ENCODE results near the gene HIF3A.

- TF ChIP-seq, protein P1, sequence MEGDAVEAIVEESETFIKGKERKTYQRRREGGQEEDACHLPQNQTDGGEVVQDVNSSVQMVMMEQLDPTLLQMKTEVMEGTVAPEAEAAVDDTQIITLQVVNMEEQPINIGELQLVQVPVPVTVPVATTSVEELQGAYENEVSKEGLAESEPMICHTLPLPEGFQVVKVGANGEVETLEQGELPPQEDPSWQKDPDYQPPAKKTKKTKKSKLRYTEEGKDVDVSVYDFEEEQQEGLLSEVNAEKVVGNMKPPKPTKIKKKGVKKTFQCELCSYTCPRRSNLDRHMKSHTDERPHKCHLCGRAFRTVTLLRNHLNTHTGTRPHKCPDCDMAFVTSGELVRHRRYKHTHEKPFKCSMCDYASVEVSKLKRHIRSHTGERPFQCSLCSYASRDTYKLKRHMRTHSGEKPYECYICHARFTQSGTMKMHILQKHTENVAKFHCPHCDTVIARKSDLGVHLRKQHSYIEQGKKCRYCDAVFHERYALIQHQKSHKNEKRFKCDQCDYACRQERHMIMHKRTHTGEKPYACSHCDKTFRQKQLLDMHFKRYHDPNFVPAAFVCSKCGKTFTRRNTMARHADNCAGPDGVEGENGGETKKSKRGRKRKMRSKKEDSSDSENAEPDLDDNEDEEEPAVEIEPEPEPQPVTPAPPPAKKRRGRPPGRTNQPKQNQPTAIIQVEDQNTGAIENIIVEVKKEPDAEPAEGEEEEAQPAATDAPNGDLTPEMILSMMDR (IDR thresholded peaks at IDR 0.05) = no peak
- no peak for TF ChIP-seq POLR2AphosphoS5 (IDR thresholded peaks at IDR 0.05)
- TF ChIP-seq POLR2A (IDR thresholded peaks at IDR 0.05) = no peak
Measured at GRCh38 chr19:46319613-46320012, 22.8 kb downstream of the HIF3A start.

Measured in gastroesophageal sphincter (tissue), 3 donors.